HepG2 (cell line): ENCODE measurements around the gene DNAJA3. TPM values are rescaled to one million over a fixed set of nuclear protein-coding genes. Genes with fewer than 3 reads are reported as not detected.

Experiments used
- BRD4 ChIP-seq: sonication (generic); formaldehyde crosslinking; IDR thresholded peaks from 2 replicates; pipeline ENCODE4 v1.4.0; 2020; ENCODE audit warnings: missing genetic modification reagents
- MLXIP ChIP-seq: sonication (generic); formaldehyde crosslinking; IDR thresholded peaks from 2 replicates; pipeline ENCODE4 v1.9.0; 2021; ENCODE audit warnings: missing genetic modification reagents, borderline replicate concordance
- NFIB ChIP-seq: sonication (generic); formaldehyde crosslinking; IDR thresholded peaks from 2 replicates; pipeline ENCODE4 v1.9.0; 2021; ENCODE audit warnings: missing genetic modification reagents, mild to moderate bottlenecking, borderline replicate concordance
- NFRKB ChIP-seq: fragments of 450-650 bp; IDR thresholded peaks from 2 replicates; pipeline ENCODE4 v1.6.1; 2017
- POLR2AphosphoS5 ChIP-seq: IDR thresholded peaks from 2 replicates; pipeline ENCODE4 v1.6.1; 2012; ENCODE audit warnings: low read depth, low read length
- RBM39 ChIP-seq: fragments of 200-400 bp; formaldehyde crosslinking; IDR thresholded peaks from one replicate; pipeline ENCODE4 v1.6.1; 2018; ENCODE audit warnings: antibody characterized with exemption, mild to moderate bottlenecking, low read depth, low read length; ENCODE audit not compliant: poor library complexity, severe bottlenecking
- SOX13 ChIP-seq, 3 experiments: fragments of 450-650 bp in 1 of 3; sonication (generic) in 1 of 3; formaldehyde crosslinking in 1 of 3; IDR thresholded peaks in 2 of 3; conservative IDR thresholded peaks in 1 of 3; 2 replicates each; pipeline versions ENCODE4 v1.5.0 to v1.6.1; 2016 to 2020; ENCODE audit warnings: antibody characterized with exemption in 1 of 3, mild to moderate bottlenecking in 1 of 3, missing compliant biosample characterization in 1 of 3, missing genetic modification reagents in 1 of 3, moderate library complexity in 1 of 3
- TGIF2 ChIP-seq: IDR thresholded peaks from 2 replicates; pipeline ENCODE4 v1.6.1; 2016; ENCODE audit warnings: control low read depth, missing compliant biosample characterization
- THAP9 ChIP-seq: sonication (generic); formaldehyde crosslinking; IDR thresholded peaks from 2 replicates; pipeline ENCODE4; 2020; ENCODE audit warnings: missing genetic modification reagents, mild to moderate bottlenecking, borderline replicate concordance
- XBP1 ChIP-seq: sonication (generic); formaldehyde crosslinking; IDR thresholded peaks from 2 replicates; pipeline ENCODE4 v1.5.0; 2020; ENCODE audit warnings: missing genetic modification reagents
- ZFP37 ChIP-seq: sonication (generic); formaldehyde crosslinking; IDR thresholded peaks from 2 replicates; pipeline ENCODE4 v1.4.0; 2020; ENCODE audit warnings: missing genetic modification reagents, borderline replicate concordance
- ZKSCAN8 ChIP-seq: IDR thresholded peaks from 2 replicates; pipeline ENCODE4 v1.6.1; 2016; ENCODE audit warnings: borderline replicate concordance, missing genetic modification reagents, missing compliant biosample characterization
- ZNF232 ChIP-seq: sonication (generic); formaldehyde crosslinking; IDR thresholded peaks from 2 replicates; pipeline ENCODE4 v1.4.0; 2020; ENCODE audit warnings: missing genetic modification reagents, borderline replicate concordance
- ZNF263 ChIP-seq: sonication (generic); formaldehyde crosslinking; IDR thresholded peaks from 2 replicates; pipeline ENCODE4 v1.4.0; 2020; ENCODE audit warnings: missing genetic modification reagents
- ZNF451 ChIP-seq: sonication (generic); formaldehyde crosslinking; IDR thresholded peaks from 2 replicates; pipeline ENCODE4 v1.5.0; 2020; ENCODE audit warnings: mild to moderate bottlenecking, missing genetic modification reagents
- ZNF460 ChIP-seq: sonication (generic); formaldehyde crosslinking; IDR thresholded peaks from 2 replicates; pipeline ENCODE4 v1.5.1; 2020; ENCODE audit warnings: missing genetic modification reagents, mild to moderate bottlenecking, borderline replicate concordance
- ZNF503 ChIP-seq: sonication (generic); formaldehyde crosslinking; IDR thresholded peaks from 2 replicates; pipeline ENCODE4 v1.4.0; 2020; ENCODE audit warnings: missing genetic modification reagents
- ZNF577 ChIP-seq: sonication (generic); formaldehyde crosslinking; IDR thresholded peaks from 2 replicates; pipeline ENCODE4 v1.4.0; 2020; ENCODE audit warnings: mild to moderate bottlenecking, low read depth, missing genetic modification reagents, borderline replicate concordance
- ZNF598 ChIP-seq: sonication (generic); formaldehyde crosslinking; IDR thresholded peaks from 2 replicates; pipeline ENCODE4 v1.5.1; 2020; ENCODE audit warnings: mild to moderate bottlenecking, missing genetic modification reagents, borderline replicate concordance
- ZNF746 ChIP-seq: sonication (generic); formaldehyde crosslinking; IDR thresholded peaks from 2 replicates; pipeline ENCODE4 v1.8.0; 2022; ENCODE audit warnings: mild to moderate bottlenecking, missing genetic modification reagents
- polyA plus RNA-seq, 8 experiments: library from polyadenylated mRNA; depleted of rRNA in 3 of 8; stranded (reverse) in 7 of 8; unstranded in 1 of 8; fragments of >200 nt; fragmentation: Illumina TruSeq in 4 of 8; extraction: Trizol in 4 of 8; gene quantifications; 2 replicates each; pipeline versions ENCODE4 v1.2.1 to v1.2.3, GENCODE V29; 2011 to 2016; ENCODE audit warnings: low read depth in 4 of 8, missing spikeins in 1 of 8, mixed read lengths in 1 of 8; ENCODE audit not compliant: insufficient read depth in 1 of 8
- total RNA-seq, 5 experiments: library from RNA; depleted of rRNA; stranded (reverse); fragments of >200 nt; fragmentation: Illumina TruSeq; extraction: Trizol; gene quantifications; 2 replicates each; pipeline ENCODE4 v1.2.3, GENCODE V29; 2016; ENCODE audit warnings: low read depth in 1 of 5

Gene DNAJA3
- total and polyA plus RNA-seq, 2 of the 13 experiments (the other 11 are each of a cell fraction or from before 2014, with no cell fraction given): 77.0 to 83.3 TPM

- TF ChIP-seq THAP9 (CRISPR knock-in tag) (peak; percentile 18; the same call in 1 of the 2 replicates), ZNF503 (CRISPR knock-in tag) (0 out of 2 replicates have a peak, but pooled peaks have one; percentile 61), ZFP37 (CRISPR knock-in tag) (peak; percentile 25; the same call in 1 of the 2 replicates), ZKSCAN8 (peak; percentile 37; the same call in 1 of the 2 replicates), ZNF598 (peak; percentile 64), XBP1 (CRISPR knock-in tag) (no peak), ZNF232 (0 out of 2 replicates have a peak, but pooled peaks have one; percentile 9), POLR2AphosphoS5 (peak; percentile 68), ZNF263 (peak; percentile 65), RBM39 (peak; percentile 59), ZNF460 (peak; percentile 24; the same call in 1 of the 2 replicates), ZNF746 (CRISPR knock-in tag) (peak; percentile 58; the same call in 1 of the 2 replicates), MLXIP (no peak), SOX13 (IDR thresholded peaks at IDR 0.05) (peak; percentile 80; the same call in 1 of the 2 replicates), SOX13 (CRISPR knock-in tag; conservative IDR thresholded peaks at IDR 0.05 in 1 of 2, IDR thresholded peaks at IDR 0.05 in 1 of 2) (peak in 1 of 2 experiments; percentile 97; a peak in 2 of 4 replicates), ZNF577 (CRISPR knock-in tag) (no peak), TGIF2 (CRISPR knock-in tag) (peak; percentile 15; the same call in 1 of the 2 replicates), ZNF451 (CRISPR knock-in tag) (peak; percentile 64; the same call in 1 of the 2 replicates), NFIB (no peak), BRD4 (CRISPR knock-in tag) (peak; percentile 24; the same call in 1 of the 2 replicates), NFRKB (no peak)
Measured at GRCh38 chr16:4461250-4462085, 35.8 kb downstream of the DNAJA3 start (continued).
